NCI-H82 treated with DMSO at 0.1 percent for 48 hours (cell line): Measurements from ENCODE around the gene PKD2.

ENCODE experiments used
- DNase-seq: peaks from one replicate; lab custom pipeline; 2025; ENCODE audit not compliant: unreplicated experiment; lab: John Stamatoyannopoulos, UW

Gene PKD2

GRCh38 chr4:88007304-88008121 is at the start of gene PKD2:
TSS of gene PKD2 (plus strand) at chr4:88007635. CDS start at chr4:88007734, 99 bp downstream.
- DNase-seq, result peak; percentile 9

GRCh38 chr4:87961993-87962392 is 45.4 kb upstream of the PKD2 start:
- DNase-seq, result no peak

- DNase-seq, result peak; percentile 38
These were observed 44.9 kb upstream of the PKD2 start for GRCh38 chr4:87962398-87963146.

GRCh38 chr4:87965501-87965975 is 41.9 kb upstream of the PKD2 start:
- no peak for DNase-seq

DNA sequence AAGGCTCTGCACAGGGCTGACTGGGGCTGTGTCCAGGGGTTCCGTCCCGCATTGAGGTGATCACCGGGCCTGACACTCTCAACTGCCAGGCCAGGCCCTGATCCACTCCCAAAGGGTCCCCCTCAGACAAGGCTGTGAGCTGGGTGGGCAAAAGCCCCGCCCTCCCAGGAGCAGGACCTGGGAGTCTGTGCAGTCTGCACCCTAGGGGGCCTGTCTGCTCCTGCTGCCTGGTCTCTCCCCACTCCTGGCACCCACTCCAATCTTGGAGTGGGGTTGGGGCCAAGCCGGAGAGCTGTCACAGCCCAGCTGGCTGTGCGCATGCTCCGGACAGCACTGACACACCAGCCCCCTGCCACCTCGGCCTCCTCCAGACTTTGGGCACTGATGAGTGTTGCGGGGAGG is 41.3 kb upstream of the PKD2 start:
- no peak for DNase-seq

DNA sequence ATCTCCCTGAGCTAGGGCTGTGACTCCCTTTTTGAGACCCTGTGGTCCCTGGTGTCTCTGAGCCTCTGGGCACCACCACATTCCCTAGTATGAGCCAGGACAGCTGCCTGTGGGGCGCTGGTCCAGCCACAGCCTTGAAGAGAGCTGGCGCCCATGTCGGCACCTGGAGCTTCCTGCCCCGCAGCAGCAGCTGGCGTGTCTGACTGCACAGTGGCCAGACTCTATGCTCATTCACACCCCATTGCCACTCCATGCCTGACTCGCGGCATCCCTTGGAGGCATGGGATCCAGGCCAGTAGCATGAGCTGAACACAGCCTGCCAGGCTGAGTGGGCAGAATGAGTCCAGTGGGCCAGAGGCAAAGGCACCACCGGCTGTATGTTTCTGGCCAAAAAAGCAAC is 40.2 kb upstream of the PKD2 start:
- DNase-seq, result no peak

DNA sequence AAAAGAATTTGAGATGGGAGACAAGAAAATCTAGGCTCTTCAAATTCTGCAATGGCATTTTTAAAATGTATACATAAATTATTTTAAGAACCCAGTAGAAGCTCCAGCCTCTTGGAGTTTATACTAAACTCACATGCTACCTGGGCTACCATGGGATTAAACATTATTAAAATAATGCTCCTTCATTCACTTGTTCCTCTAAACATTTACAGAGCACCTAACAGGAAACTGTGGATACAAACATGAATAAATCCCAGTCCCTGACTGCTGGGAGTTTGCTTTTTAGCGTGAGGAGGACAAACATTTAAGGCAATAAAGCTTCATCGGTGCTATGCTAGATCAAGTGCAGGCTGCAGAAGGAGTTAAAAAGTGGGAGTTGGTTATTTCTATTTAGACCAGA is 37.3 kb upstream of the PKD2 start:
- no peak for DNase-seq

- no peak for DNase-seq
These were observed 35.6 kb upstream of the PKD2 start for GRCh38 chr4:87971866-87972265.

DNA sequence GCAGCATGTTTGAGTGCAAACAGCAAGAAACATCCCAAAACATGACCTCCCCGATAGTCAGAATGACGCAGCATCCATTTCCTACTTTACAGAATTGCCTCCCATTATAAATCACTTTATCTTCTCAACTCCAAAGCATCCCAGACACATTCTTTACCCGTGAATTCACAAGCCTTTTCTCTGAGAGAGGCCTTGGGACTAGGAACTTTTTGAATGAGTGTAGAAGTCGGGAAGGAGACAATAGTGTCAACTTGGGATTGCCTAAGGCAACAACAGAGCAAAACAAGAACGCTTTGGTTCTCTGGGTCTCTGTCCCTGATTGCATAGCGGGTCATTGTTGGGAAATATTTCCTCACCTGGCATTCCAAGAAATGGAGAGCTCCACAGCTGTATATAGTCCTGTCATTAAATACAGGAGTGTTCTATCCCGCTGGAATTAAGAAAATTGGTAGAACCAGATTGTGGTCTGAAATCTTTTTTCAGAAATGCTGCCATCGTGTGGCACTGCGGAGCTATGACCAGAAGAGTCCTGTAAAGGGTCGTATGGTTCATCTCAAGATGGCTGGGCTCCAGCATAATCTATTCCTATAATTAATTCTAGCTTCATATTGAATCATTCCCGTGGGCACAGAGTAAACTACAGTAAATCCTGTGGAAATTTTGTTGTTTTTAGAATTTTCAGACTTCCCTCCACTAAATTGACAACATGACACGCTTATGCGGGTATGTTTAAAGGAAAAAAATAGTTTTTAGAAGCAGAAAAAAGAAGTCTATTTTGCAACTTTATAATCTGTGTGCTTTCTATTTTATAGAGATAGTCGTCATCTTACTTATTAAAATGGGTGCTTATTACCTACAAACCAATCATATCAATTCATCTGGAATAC is 33.9 kb upstream of the PKD2 start:
- peak; percentile 43 for DNase-seq

DNA sequence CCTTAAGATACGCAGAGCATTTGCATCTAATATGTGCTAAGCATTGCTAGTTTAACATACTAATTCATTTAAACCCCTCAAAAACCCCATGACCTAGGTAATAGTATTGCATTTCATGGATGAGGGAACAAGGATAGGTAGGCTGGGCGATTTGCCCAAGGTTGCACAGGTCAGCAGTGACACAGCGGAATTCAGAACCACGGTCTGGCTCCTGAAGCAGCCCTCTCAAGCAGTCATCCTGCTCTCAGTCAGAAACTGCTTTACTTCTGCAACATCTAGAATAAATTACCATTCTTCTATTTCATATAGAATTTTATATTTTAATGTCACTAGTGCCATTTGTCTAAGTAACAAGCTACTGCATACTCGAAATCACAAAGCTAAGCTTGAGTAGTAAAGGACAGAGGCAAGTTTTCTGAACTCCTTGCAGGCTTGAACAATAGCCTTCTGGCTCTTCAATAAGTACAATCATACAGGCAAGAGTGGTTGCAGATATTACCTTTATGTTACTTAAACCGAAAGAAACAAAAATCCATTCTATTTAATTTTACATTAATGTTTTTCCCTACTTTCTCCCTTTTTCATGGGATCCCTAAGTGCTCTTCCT is 32.5 kb upstream of the PKD2 start:
- DNase-seq, result no peak

DNA sequence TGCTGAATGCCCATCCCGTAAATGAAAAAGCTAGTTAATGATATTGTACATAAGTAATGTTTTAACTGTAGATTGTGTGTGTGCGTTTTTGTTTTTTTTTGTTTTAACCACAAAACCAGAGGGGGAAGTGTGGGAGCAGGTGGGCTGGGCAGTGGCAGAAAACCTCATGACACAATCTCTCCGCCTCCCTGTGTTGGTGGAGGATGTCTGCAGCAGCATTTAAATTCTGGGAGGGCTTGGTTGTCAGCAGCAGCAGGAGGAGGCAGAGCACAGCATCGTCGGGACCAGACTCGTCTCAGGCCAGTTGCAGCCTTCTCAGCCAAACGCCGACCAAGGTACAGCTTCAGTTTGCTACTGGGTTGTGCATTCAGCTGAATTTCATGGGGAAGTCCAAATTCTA is 32.0 kb upstream of the PKD2 start, which contains the start of gene SPP1:
SPP1 (plus strand) TSS at position 249 of the 400 bp plus-strand sequence. CDS start 1,182 bp downstream, outside the sequence.
- DNase-seq, result peak; percentile 6

DNA sequence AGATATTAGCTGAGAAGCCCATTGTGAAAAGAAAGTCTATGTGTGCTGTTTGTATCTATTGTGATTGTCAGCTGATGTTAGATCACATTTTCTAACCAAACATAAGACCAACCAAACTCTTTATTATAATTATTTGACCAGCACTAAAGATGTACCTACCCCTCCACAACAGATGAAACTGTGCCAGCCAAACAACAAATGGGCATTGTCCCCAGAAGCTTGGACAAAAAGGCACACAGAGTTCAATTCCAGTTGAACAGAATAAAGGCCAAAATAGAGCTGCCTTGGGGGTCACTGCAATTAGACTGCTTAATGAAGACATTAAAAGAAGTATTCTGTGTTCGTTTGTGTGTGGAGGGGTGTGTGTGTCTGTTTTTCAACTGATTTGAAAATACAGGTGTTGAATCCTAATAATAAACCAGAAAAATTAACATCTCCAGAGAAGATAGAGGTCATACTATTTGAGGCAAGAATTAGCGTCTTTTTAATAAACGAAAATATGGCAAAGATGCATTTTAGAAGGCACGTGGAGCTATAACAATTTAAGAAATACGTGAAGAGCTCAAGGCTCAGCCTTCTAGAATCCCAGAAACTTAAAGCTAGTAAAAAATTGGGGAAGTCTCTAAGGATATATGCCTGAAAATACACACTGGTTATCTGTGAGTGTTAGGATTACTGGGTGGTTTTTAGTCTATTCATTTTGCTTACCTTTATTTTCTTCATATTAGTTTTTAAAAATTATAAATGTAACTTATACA is 29.7 kb upstream of the PKD2 start:
- no peak for DNase-seq

- no peak for DNase-seq
These were observed 28.8 kb upstream of the PKD2 start for GRCh38 chr4:87978681-87979080.

DNA sequence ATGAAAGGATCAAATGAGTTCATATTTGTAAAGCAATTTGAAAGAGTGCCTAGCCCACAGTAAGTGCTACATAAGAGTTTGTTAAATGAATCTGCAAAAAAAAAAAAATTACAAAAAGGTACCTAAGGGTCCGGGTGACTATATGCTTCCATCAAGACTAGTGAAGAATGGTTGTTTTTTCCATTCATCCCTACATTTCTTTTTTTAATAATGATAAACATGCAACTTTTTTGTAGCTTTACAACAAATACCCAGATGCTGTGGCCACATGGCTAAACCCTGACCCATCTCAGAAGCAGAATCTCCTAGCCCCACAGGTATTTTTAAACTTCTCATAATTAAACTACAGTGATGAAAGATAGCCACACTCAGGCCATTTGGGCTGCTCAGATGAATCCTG is 27.6 kb upstream of the PKD2 start:
- DNase-seq, result no peak

DNA sequence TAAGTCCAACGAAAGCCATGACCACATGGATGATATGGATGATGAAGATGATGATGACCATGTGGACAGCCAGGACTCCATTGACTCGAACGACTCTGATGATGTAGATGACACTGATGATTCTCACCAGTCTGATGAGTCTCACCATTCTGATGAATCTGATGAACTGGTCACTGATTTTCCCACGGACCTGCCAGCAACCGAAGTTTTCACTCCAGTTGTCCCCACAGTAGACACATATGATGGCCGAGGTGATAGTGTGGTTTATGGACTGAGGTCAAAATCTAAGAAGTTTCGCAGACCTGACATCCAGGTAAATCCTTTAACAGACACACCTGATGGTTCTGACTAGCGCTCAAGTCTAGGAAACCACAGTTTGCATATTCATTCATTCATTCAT is 25.9 kb upstream of the PKD2 start:
- DNase-seq, result no peak

DNA sequence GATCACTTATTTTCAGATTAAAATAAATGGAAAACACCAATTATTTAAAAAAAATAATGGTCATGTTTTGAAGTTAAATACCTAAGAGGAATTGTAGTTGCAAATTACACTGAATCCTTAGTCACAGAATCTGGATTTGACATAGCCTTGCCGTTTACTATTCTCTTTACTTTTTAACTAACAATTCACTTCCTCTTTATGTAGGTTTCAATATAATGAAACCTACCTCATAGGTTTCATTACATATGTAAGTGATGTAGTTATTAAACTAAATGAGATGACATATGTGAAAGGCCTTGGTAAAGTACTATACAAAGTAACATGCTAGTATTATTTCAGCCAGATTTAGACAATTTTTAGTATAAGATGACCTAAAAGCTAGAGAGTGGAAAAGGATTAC is 25.4 kb upstream of the PKD2 start:
- DNase-seq, result no peak

- no peak for DNase-seq
These were observed 24.9 kb upstream of the PKD2 start for GRCh38 chr4:87982446-87983010.

DNA sequence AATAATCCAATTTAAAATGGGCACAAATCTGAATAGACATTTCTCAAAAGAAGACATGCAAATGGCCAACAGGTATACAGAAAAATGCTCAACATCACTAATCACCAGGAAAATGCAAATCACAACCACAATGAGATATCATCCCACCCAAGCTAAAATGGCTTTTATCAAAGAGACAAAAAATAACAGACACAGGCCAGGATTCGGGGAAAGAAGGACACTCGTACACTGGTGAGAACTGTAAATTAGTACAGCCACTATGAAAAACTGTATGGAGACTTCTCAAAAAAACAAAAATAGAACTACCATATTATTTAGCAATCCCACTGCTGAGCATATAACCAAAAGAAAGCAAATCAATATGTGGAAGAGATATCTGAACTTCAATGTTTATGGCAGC is 23.4 kb upstream of the PKD2 start:
- no peak for DNase-seq

DNA sequence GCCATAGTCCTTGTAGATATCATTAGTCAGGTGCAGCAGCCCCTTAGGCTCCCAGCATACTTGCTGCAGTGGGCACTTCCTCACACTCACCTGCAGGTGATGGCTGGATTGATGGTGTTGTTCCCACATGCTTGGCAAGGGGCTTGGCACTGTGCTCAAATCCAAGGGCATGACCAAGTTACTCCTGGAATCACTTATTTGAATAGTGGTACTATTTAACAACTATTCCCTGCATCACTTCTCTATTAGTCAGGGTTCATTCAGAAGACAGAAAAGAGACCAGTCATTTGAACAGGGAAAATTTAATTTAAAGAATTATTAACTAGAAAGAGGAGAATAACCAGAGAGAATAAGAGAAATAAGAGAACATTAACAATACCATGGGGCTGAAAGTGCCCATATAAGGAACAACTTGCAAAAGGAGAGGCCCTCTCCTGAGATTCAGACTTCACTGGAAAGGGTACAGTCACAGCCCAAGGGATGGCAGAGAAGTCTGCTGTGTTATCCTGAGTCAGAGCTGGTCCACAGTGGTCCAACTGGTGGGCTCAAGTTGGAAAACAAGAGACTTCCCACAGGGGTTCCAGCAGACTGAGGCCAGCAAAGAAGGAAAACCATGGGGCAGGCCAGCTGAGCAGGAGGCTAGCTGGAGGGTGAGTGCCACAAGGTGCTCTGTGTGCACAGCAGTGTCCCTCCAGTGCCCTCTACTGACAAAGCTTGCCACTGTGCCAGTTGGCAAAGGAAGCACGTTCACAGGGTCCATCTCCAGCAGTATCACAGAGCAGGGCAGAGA is 22.1 kb upstream of the PKD2 start:
- DNase-seq, result peak; percentile 9
